ENCODE measurements around the gene PIK3AP1. TPM values are rescaled to one million over a fixed set of nuclear protein-coding genes. Genes with fewer than 3 reads are reported as not detected.
"Not testable (repeated sequence)": the region's sequence is repeated elsewhere in the genome, so short reads cannot be mapped to it uniquely, and the experiment has no call there.

The PIK3AP1 gene
- polyA plus RNA-seq, 2 donors, result 0.31 to 0.47 TPM

- 80 to 83% methylated on average over 13 of the region's 13 CpGs for WGBS, 2 donors
- Histone ChIP-seq H3K36me3 (ENCODE audit: control insufficient read depth in 2 of 2, insufficient read depth in 2 of 2, low read length in 1 of 2) (no peaks in the 10 kb centered on the region), H3K4me3 (ENCODE audit: low read depth in 1 of 2, low read length in 2 of 2) (no peak overlapping the region), H3K27me3 (ENCODE audit: control insufficient read depth in 1 of 2, insufficient read depth in 2 of 2, low read length in 2 of 2) (no peaks in the 10 kb centered on the region), H3K9me3 (ENCODE audit: control insufficient read depth in 2 of 2, insufficient read depth in 1 of 2, low read depth in 1 of 2, low read length in 1 of 2) (no peaks in the 10 kb centered on the region), H3K4me1 (ENCODE audit: control insufficient read depth in 2 of 2, insufficient read depth in 2 of 2, low read length in 1 of 2) (no peaks in the 10 kb centered on the region), H3K27ac (ENCODE audit: low read depth in 2 of 2, low read length in 1 of 2) (no peak overlapping the region)
Observed at GRCh38 chr10:96700374-96701099, 19.8 kb downstream of the PIK3AP1 start.

DNA sequence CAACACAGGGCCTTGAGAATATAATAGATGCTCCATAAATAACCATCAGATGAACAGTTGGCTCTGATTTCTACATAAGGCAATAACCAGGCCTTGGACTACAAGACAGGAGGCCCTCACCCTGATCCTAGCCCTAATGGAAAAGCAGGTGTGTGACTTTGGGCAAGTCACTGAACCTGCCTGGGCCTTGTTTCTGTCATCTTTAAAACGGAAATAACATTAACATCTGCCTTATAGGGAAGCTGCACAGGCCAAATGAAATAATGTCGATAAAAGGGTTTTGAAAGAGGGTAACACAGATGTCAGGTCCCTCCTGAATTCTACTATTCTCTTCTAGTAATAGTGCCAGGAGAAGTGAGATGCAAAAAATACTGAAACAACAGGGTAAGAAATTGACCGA, 20.7 kb downstream of the PIK3AP1 start:
- 87 to 89% methylated on average over 3 of the region's 3 CpGs for WGBS, 2 donors
- H3K9me3 ChIP-seq (ENCODE audit: control insufficient read depth in 2 of 2, insufficient read depth in 1 of 2, low read depth in 1 of 2, low read length in 1 of 2), result no peaks in the 10 kb centered on the region
- no peak overlapping the region for H3K27ac ChIP-seq (ENCODE audit: low read depth in 2 of 2, low read length in 1 of 2)
- no peak overlapping the region for H3K4me3 ChIP-seq (ENCODE audit: low read depth in 1 of 2, low read length in 2 of 2)
- no peaks in the 10 kb centered on the region for H3K4me1 ChIP-seq (ENCODE audit: control insufficient read depth in 2 of 2, insufficient read depth in 2 of 2, low read length in 1 of 2)
- H3K27me3 ChIP-seq (ENCODE audit: control insufficient read depth in 1 of 2, insufficient read depth in 2 of 2, low read length in 2 of 2), result no peaks in the 10 kb centered on the region
- H3K36me3 ChIP-seq (ENCODE audit: control insufficient read depth in 2 of 2, insufficient read depth in 2 of 2, low read length in 1 of 2), result no peaks in the 10 kb centered on the region

- 83 to 87% methylated on average over 6 of the region's 6 CpGs for WGBS, 2 donors
- H3K4me3 ChIP-seq (ENCODE audit: low read depth in 1 of 2, low read length in 2 of 2); H3K4me1 ChIP-seq (ENCODE audit: control insufficient read depth in 2 of 2, insufficient read depth in 2 of 2, low read length in 1 of 2); H3K27me3 ChIP-seq (ENCODE audit: control insufficient read depth in 1 of 2, insufficient read depth in 2 of 2, low read length in 2 of 2); H3K36me3 ChIP-seq (ENCODE audit: control insufficient read depth in 2 of 2, insufficient read depth in 2 of 2, low read length in 1 of 2); H3K27ac ChIP-seq (ENCODE audit: low read depth in 2 of 2, low read length in 1 of 2); H3K9me3 ChIP-seq (ENCODE audit: control insufficient read depth in 2 of 2, insufficient read depth in 1 of 2, low read depth in 1 of 2, low read length in 1 of 2): not testable (repeated sequence)
Observed at GRCh38 chr10:96698305-96698704, 22.0 kb downstream of the PIK3AP1 start.

- no peaks in the 10 kb centered on the region for H3K27me3 ChIP-seq (ENCODE audit: control insufficient read depth in 1 of 2, insufficient read depth in 2 of 2, low read length in 2 of 2)
- no peak overlapping the region for H3K27ac ChIP-seq (ENCODE audit: low read depth in 2 of 2, low read length in 1 of 2)
- H3K36me3 ChIP-seq (ENCODE audit: control insufficient read depth in 2 of 2, insufficient read depth in 2 of 2, low read length in 1 of 2), result no peaks in the 10 kb centered on the region
- no peaks in the 10 kb centered on the region for H3K4me1 ChIP-seq (ENCODE audit: control insufficient read depth in 2 of 2, insufficient read depth in 2 of 2, low read length in 1 of 2)
- WGBS, 2 donors, result 91 to 93% methylated on average over 3 of the region's 3 CpGs
- H3K9me3 ChIP-seq (ENCODE audit: control insufficient read depth in 2 of 2, insufficient read depth in 1 of 2, low read depth in 1 of 2, low read length in 1 of 2), result no peaks in the 10 kb centered on the region
- no peak overlapping the region for H3K4me3 ChIP-seq (ENCODE audit: low read depth in 1 of 2, low read length in 2 of 2)
Observed at GRCh38 chr10:96697438-96697837, 22.9 kb downstream of the PIK3AP1 start.

DNA sequence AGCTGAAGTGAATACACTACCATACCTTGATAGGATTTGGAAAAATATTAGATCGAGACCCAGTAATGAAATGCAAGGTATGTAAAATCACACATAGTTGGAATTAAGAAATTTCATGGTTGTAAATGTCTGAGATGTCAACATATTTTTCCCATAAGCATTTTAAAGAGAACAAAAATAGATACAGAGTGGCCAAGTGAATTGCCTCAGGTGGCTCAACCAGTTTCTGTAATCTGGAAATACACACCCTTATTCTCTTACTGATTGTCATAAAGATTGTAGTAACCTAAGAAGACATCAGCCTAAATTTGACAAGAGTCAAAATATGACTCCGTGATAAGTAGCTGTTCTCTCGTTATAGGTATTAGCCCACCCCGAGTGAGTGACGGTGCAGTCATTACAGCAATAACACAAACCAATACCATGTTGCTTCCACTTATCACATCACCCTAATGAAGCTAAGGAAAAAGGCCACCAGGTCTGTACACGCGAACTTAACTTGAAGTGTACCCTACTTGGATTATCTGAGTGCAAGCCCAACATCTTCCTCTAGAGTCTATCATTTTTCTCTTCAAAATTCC, 23.4 kb downstream of the PIK3AP1 start:
- Histone ChIP-seq H3K4me1 (ENCODE audit: control insufficient read depth in 2 of 2, insufficient read depth in 2 of 2, low read length in 1 of 2) (no peaks in the 10 kb centered on the region), H3K36me3 (ENCODE audit: control insufficient read depth in 2 of 2, insufficient read depth in 2 of 2, low read length in 1 of 2) (no peaks in the 10 kb centered on the region), H3K9me3 (ENCODE audit: control insufficient read depth in 2 of 2, insufficient read depth in 1 of 2, low read depth in 1 of 2, low read length in 1 of 2) (no peaks in the 10 kb centered on the region), H3K4me3 (ENCODE audit: low read depth in 1 of 2, low read length in 2 of 2) (no peak overlapping the region), H3K27me3 (ENCODE audit: control insufficient read depth in 1 of 2, insufficient read depth in 2 of 2, low read length in 2 of 2) (no peaks in the 10 kb centered on the region), H3K27ac (ENCODE audit: low read depth in 2 of 2, low read length in 1 of 2) (no peak overlapping the region)
- 92 to 94% methylated on average over 7 of the region's 7 CpGs for WGBS, 2 donors

GRCh38 chr10:96695975-96696634, 24.2 kb downstream of the PIK3AP1 start:
- 53 to 71% methylated on average over 3 of the region's 3 CpGs for WGBS, 2 donors
- no peak overlapping the region for H3K27ac ChIP-seq (ENCODE audit: low read depth in 2 of 2, low read length in 1 of 2)
- no peaks in the 10 kb centered on the region for H3K4me1 ChIP-seq (ENCODE audit: control insufficient read depth in 2 of 2, insufficient read depth in 2 of 2, low read length in 1 of 2)
- no peaks in the 10 kb centered on the region for H3K9me3 ChIP-seq (ENCODE audit: control insufficient read depth in 2 of 2, insufficient read depth in 1 of 2, low read depth in 1 of 2, low read length in 1 of 2)
- H3K36me3 ChIP-seq (ENCODE audit: control insufficient read depth in 2 of 2, insufficient read depth in 2 of 2, low read length in 1 of 2), result no peaks in the 10 kb centered on the region
- H3K4me3 ChIP-seq (ENCODE audit: low read depth in 1 of 2, low read length in 2 of 2), result no peak overlapping the region
- H3K27me3 ChIP-seq (ENCODE audit: control insufficient read depth in 1 of 2, insufficient read depth in 2 of 2, low read length in 2 of 2), result no peaks in the 10 kb centered on the region

DNA sequence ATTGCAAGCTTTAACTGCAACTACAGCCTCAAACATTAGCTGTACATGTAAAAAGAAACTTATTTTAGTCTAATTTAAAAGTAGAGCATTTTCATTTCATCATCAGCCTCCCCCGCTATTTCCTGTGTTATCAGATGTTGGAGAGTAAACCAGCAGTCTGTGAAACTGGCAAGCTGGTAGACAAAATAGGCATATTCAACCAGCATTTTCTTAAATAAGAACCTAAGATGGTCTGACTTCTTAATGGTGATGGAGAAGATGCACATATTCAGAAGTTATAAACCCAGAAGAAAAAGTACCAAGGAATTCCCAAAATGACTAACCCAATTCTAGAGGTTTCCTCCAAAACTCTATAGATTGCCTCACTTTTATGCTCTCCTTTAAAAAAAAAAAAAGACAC, 24.9 kb downstream of the PIK3AP1 start:
- H3K36me3 ChIP-seq (ENCODE audit: control insufficient read depth in 2 of 2, insufficient read depth in 2 of 2, low read length in 1 of 2), result no peaks in the 10 kb centered on the region
- H3K4me1 ChIP-seq (ENCODE audit: control insufficient read depth in 2 of 2, insufficient read depth in 2 of 2, low read length in 1 of 2), result no peaks in the 10 kb centered on the region
- WGBS, 2 donors, result 58 to 65% methylated on average over 1 of the region's 1 CpG
- no peak overlapping the region for H3K27ac ChIP-seq (ENCODE audit: low read depth in 2 of 2, low read length in 1 of 2)
- H3K9me3 ChIP-seq (ENCODE audit: control insufficient read depth in 2 of 2, insufficient read depth in 1 of 2, low read depth in 1 of 2, low read length in 1 of 2), result no peaks in the 10 kb centered on the region
- no peak overlapping the region for H3K4me3 ChIP-seq (ENCODE audit: low read depth in 1 of 2, low read length in 2 of 2)
- no peaks in the 10 kb centered on the region for H3K27me3 ChIP-seq (ENCODE audit: control insufficient read depth in 1 of 2, insufficient read depth in 2 of 2, low read length in 2 of 2)

- no peaks in the 10 kb centered on the region for H3K4me1 ChIP-seq (ENCODE audit: control insufficient read depth in 2 of 2, insufficient read depth in 2 of 2, low read length in 1 of 2)
- 89 to 92% methylated on average over 3 of the region's 3 CpGs for WGBS, 2 donors
- H3K4me3 ChIP-seq (ENCODE audit: low read depth in 1 of 2, low read length in 2 of 2), result no peak overlapping the region
- no peaks in the 10 kb centered on the region for H3K9me3 ChIP-seq (ENCODE audit: control insufficient read depth in 2 of 2, insufficient read depth in 1 of 2, low read depth in 1 of 2, low read length in 1 of 2)
- H3K27me3 ChIP-seq (ENCODE audit: control insufficient read depth in 1 of 2, insufficient read depth in 2 of 2, low read length in 2 of 2), result no peaks in the 10 kb centered on the region
- no peak overlapping the region for H3K27ac ChIP-seq (ENCODE audit: low read depth in 2 of 2, low read length in 1 of 2)
- H3K36me3 ChIP-seq (ENCODE audit: control insufficient read depth in 2 of 2, insufficient read depth in 2 of 2, low read length in 1 of 2), result no peaks in the 10 kb centered on the region
Observed at GRCh38 chr10:96693431-96693830, 26.9 kb downstream of the PIK3AP1 start.

GRCh38 chr10:96692427-96692826, 27.9 kb downstream of the PIK3AP1 start:
- Histone ChIP-seq H3K4me1 (ENCODE audit: control insufficient read depth in 2 of 2, insufficient read depth in 2 of 2, low read length in 1 of 2) (no peaks in the 10 kb centered on the region), H3K9me3 (ENCODE audit: control insufficient read depth in 2 of 2, insufficient read depth in 1 of 2, low read depth in 1 of 2, low read length in 1 of 2) (no peaks in the 10 kb centered on the region)
- WGBS, 2 donors, result 94 to 97% methylated on average over 4 of the region's 4 CpGs

DNA sequence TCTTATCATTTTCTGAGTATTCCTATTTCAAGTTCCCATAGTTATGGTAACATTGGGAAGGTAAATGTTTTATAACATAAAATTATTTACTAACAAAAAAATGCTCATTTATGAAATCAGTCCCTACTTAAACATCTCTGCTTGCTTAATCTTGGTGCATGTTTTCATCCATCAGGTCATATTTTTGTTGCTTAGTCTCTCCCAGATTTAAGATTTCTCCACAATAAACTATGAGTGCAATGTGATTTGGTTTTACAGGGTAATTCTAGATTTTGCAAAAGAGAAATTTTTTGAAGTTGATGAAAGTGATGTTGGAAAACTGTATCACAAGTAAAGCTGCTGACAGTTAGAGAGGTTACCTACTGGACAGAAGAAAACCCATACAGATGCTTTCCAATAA, 28.6 kb downstream of the PIK3AP1 start:
- H3K27me3 ChIP-seq (ENCODE audit: control insufficient read depth in 1 of 2, insufficient read depth in 2 of 2, low read length in 2 of 2), result no peaks in the 10 kb centered on the region

More at GRCh38 chr10:96692427-96692826, 27.9 kb downstream of the PIK3AP1 start:
- Histone ChIP-seq H3K27ac (ENCODE audit: low read depth in 2 of 2, low read length in 1 of 2) (no peak overlapping the region), H3K36me3 (ENCODE audit: control insufficient read depth in 2 of 2, insufficient read depth in 2 of 2, low read length in 1 of 2) (no peaks in the 10 kb centered on the region), H3K27me3 (ENCODE audit: control insufficient read depth in 1 of 2, insufficient read depth in 2 of 2, low read length in 2 of 2) (no peaks in the 10 kb centered on the region), H3K4me3 (ENCODE audit: low read depth in 1 of 2, low read length in 2 of 2) (no peak overlapping the region)

More for the DNA sequence above, 28.6 kb downstream of the PIK3AP1 start:
- H3K27ac ChIP-seq (ENCODE audit: low read depth in 2 of 2, low read length in 1 of 2), result no peak overlapping the region
- no peaks in the 10 kb centered on the region for H3K9me3 ChIP-seq (ENCODE audit: control insufficient read depth in 2 of 2, insufficient read depth in 1 of 2, low read depth in 1 of 2, low read length in 1 of 2)
- no peak overlapping the region for H3K4me3 ChIP-seq (ENCODE audit: low read depth in 1 of 2, low read length in 2 of 2)
- no peaks in the 10 kb centered on the region for H3K36me3 ChIP-seq (ENCODE audit: control insufficient read depth in 2 of 2, insufficient read depth in 2 of 2, low read length in 1 of 2)
- no peaks in the 10 kb centered on the region for H3K4me1 ChIP-seq (ENCODE audit: control insufficient read depth in 2 of 2, insufficient read depth in 2 of 2, low read length in 1 of 2)

Measured in esophagus (tissue), 2 donors.